B cell (primary cell): ENCODE data around the gene GPBP1. TPM values are rescaled to one million over a fixed set of nuclear protein-coding genes. Genes with fewer than 3 reads are reported as not detected.

Experiments used
- ATAC-seq: fragments of 200-7000 bp; cut with Tn5 transposase; one replicate; pipeline ENCODE4 v1.10.0; 2021; ENCODE audit warnings: low read depth, mild to moderate bottlenecking, moderate number of reproducible peaks, moderate library complexity
- CTCF ChIA-PET: fragments of 350-600 bp; sonication (Branson Sonifier 250); formaldehyde crosslinking; loops from one replicate; lab custom pipeline; 2021; ENCODE audit warnings: antibody characterized with exemption, inconsistent platforms; lab: Charles Lee
- POLR2A ChIA-PET: fragments of 350-600 bp; sonication (Branson Sonifier 250); formaldehyde crosslinking; loops from one replicate; lab custom pipeline; 2021; ENCODE audit warnings: antibody characterized with exemption; lab: Charles Lee
- DNase-seq: peaks from one replicate; pipeline ENCODE4 v3.0.0; 2013
- H2AFZ ChIP-seq: 2 replicates; pipeline ENCODE4 v1.6.1; 2012; ENCODE audit warnings: mild to moderate bottlenecking, low read depth, low read length; ENCODE audit not compliant: insufficient read depth, poor library complexity, severe bottlenecking
- H3K27ac ChIP-seq, 2 donors: 1 replicate in 1 of 2; 2 replicates in 1 of 2; pipeline ENCODE4 v1.5.1; 2012 to 2013; ENCODE audit warnings: low read length in 2 of 2, mild to moderate bottlenecking in 2 of 2, moderate library complexity in 1 of 2
- H3K27me3 ChIP-seq, 4 experiments: fragments of 200-600 bp in 1 of 4; sonication (generic) in 1 of 4; replicated peaks in 1 of 4; 1 replicate in 2 of 4; 2 replicates in 2 of 4; pipeline versions ENCODE4 v1.6.1 to v1.7.0; 2013 to 2016; ENCODE audit warnings: low read length in 3 of 4, mild to moderate bottlenecking in 2 of 4, mixed read lengths in 1 of 4, moderate library complexity in 1 of 4; ENCODE audit not compliant: insufficient read depth in 4 of 4, control insufficient read depth in 3 of 4; ENCODE audit errors: control extremely low read depth in 1 of 4
- H3K36me3 ChIP-seq, 2 experiments: replicated peaks in 1 of 2; 1 replicate in 1 of 2; 2 replicates in 1 of 2; pipeline versions ENCODE4 v1.6.1 to v1.7.1; 2013; ENCODE audit warnings: low read length in 1 of 2; ENCODE audit not compliant: insufficient read depth in 2 of 2, control insufficient read depth in 1 of 2; ENCODE audit errors: control extremely low read depth in 1 of 2, extremely low read depth in 1 of 2
- H3K4me1 ChIP-seq, 2 donors: fragments of 200-600 bp in 1 of 2; sonication (generic) in 1 of 2; 1 replicate in 1 of 2; 2 replicates in 1 of 2; pipeline versions ENCODE4 v1.5.1 to v1.6.1; 2013 to 2017; ENCODE audit warnings: low read length in 2 of 2; ENCODE audit not compliant: control insufficient read depth in 2 of 2, insufficient read depth in 2 of 2
- H3K4me2 ChIP-seq: replicated peaks from 2 replicates; pipeline ENCODE3; 2012; ENCODE audit warnings: mild to moderate bottlenecking, low read depth, low read length; ENCODE audit not compliant: poor library complexity, severe bottlenecking
- H3K4me3 ChIP-seq, 5 experiments: fragments of 200-600 bp in 1 of 5; sonication (generic) in 1 of 5; 1 replicate in 3 of 5; 2 replicates in 2 of 5; pipeline versions ENCODE4 v1.5.1 to v1.7.0; 2011 to 2016; ENCODE audit warnings: low read length in 4 of 5, mild to moderate bottlenecking in 4 of 5, low read depth in 2 of 5, control low read depth in 1 of 5, moderate library complexity in 1 of 5; ENCODE audit not compliant: insufficient read depth in 1 of 5; ENCODE audit errors: control extremely low read depth in 1 of 5, extremely low read depth in 1 of 5
- H3K79me2 ChIP-seq: fragments of 200-600 bp; sonication (generic); one replicate; pipeline ENCODE4 v1.6.0; 2016; ENCODE audit warnings: low read length; ENCODE audit not compliant: control insufficient read depth, insufficient read depth
- H3K9ac ChIP-seq: fragments of 200-600 bp; sonication (generic); 2 replicates; pipeline ENCODE4 v1.6.1; 2017; ENCODE audit warnings: mild to moderate bottlenecking, low read length, moderate library complexity
- H3K9me3 ChIP-seq, 3 donors: one replicate each; pipeline versions ENCODE4 v1.6.1 to v1.7.1; 2013; ENCODE audit warnings: low read length in 2 of 3; ENCODE audit not compliant: control insufficient read depth in 2 of 3, insufficient read depth in 1 of 3; ENCODE audit errors: control extremely low read depth in 1 of 3
- H4K20me1 ChIP-seq: 2 replicates; pipeline ENCODE4 v1.6.0; 2012; ENCODE audit warnings: mild to moderate bottlenecking, low read length; ENCODE audit not compliant: insufficient read depth, control insufficient read depth, poor library complexity, severe bottlenecking
- H3K27ac Mint-ChIP-seq: one replicate; pipeline ENCODE4 v1.8.0; 2021; ENCODE audit warnings: mixed read lengths
- H3K27me3 Mint-ChIP-seq: one replicate; pipeline ENCODE4 v1.8.0; 2021; ENCODE audit warnings: mixed read lengths
- H3K4me1 Mint-ChIP-seq: one replicate; pipeline ENCODE4 v1.8.0; 2021; ENCODE audit warnings: mixed read lengths
- H3K4me3 Mint-ChIP-seq: one replicate; pipeline ENCODE4 v1.8.0; 2021; ENCODE audit warnings: mixed read lengths
- H3K9me3 Mint-ChIP-seq: one replicate; pipeline ENCODE4 v1.8.0; 2022; ENCODE audit warnings: mixed read lengths; ENCODE audit not compliant: insufficient read depth
- CTCF ChIP-seq: fragments of 200-600 bp; IDR thresholded peaks from one replicate; pipeline ENCODE4 v1.8.0; 2022; ENCODE audit warnings: antibody characterized with exemption, mild to moderate bottlenecking
- EZH2 ChIP-seq: IDR thresholded peaks from 2 replicates; pipeline ENCODE4 v1.6.1; 2012; ENCODE audit warnings: borderline replicate concordance, low read depth, mild to moderate bottlenecking, moderate library complexity, low read length; ENCODE audit not compliant: insufficient read depth, poor library complexity, severe bottlenecking
- WGBS: methylation state at CpG from one replicate; pipeline ENCODE4 v1.1.5; 2013; ENCODE audit warnings: missing lambda C conversion rate; ENCODE audit not compliant: insufficient coverage; 5-methylcytosine and 5-hydroxymethylcytosine counted together
- intact Hi-C: fragments of 100-400 bp; cut with micrococcal nuclease; formaldehyde crosslinking; loops from one replicate; pipeline ENCODE4 v1.10.0; 2022
- polyA plus RNA-seq: library from polyadenylated mRNA; depleted of rRNA; stranded (reverse); fragments of >200 nt; gene quantifications from 2 replicates; pipeline ENCODE4 v1.2.3, GENCODE V29; 2012
- total RNA-seq, 2 donors: library from RNA; stranded (reverse); fragments of 120-200 nt in 1 of 2; gene quantifications; 1 replicate in 1 of 2; 2 replicates in 1 of 2; pipeline versions ENCODE4 v1.2.3 to v1.2.4, GENCODE V29; 2013 to 2022

Gene GPBP1
- total and polyA plus RNA-seq, 2 donors (not counting 1 experiment from before 2014, with no cell fraction given): 30.9 to 152 TPM

GRCh38 chr5:57262541-57262940 lies 88.7 kb downstream of the GPBP1 start:
- peaks cover 21 to 56% of the 10 kb centered on the region in 2 experiments for H3K36me3 ChIP-seq
- no peak overlapping the region for H3K27ac Mint-ChIP-seq
- H3K9me3 ChIP-seq: no peaks in the 10 kb centered on the region
- no peaks in the 10 kb centered on the region for H3K4me1 Mint-ChIP-seq
- no peak overlapping the region for H3K4me3 Mint-ChIP-seq
- H3K79me2 ChIP-seq: no peaks in the 10 kb centered on the region
- TF ChIP-seq EZH2 (no peak), CTCF (no peak)
- no CpG with 5 or more reads among the region's 3 CpGs for WGBS
- intact Hi-C loops: no loop called here
- peaks cover 14% of the 10 kb centered on the region for H4K20me1 ChIP-seq
- no peak overlapping the region for H3K4me3 ChIP-seq
- H2AFZ ChIP-seq: no peak overlapping the region
- no peaks in the 10 kb centered on the region for H3K27me3 ChIP-seq
- H3K9ac ChIP-seq: no peak overlapping the region
- CTCF ChIA-PET: no interaction called here
- ATAC-seq (no peak), DNase-seq (no peak)
- H3K27me3 Mint-ChIP-seq: no peaks in the 10 kb centered on the region
- no peak overlapping the region for H3K27ac ChIP-seq
- no peaks in the 10 kb centered on the region for H3K4me1 ChIP-seq
- H3K9me3 Mint-ChIP-seq: no peaks in the 10 kb centered on the region
- H3K4me2 ChIP-seq: no peak overlapping the region
- POLR2A ChIA-PET: interaction anchor here (0.9 kb wide), 1 partner anchor 364 kb away, joined by 9 read pairs; no protein-coding TSS in a partner anchor

- no peaks in the 10 kb centered on the region for H3K79me2 ChIP-seq
- H3K9me3 Mint-ChIP-seq: no peaks in the 10 kb centered on the region
- no peak overlapping the region for H3K9ac ChIP-seq
- no peaks in the 10 kb centered on the region for H4K20me1 ChIP-seq
- peaks cover 5 to 11% of the 10 kb centered on the region in 2 experiments for H3K36me3 ChIP-seq
- no peaks in the 10 kb centered on the region for H3K9me3 ChIP-seq
- no peak overlapping the region for H3K4me3 Mint-ChIP-seq
- no peak overlapping the region for H3K4me2 ChIP-seq
- POLR2A ChIA-PET: no interaction called here
- no peak overlapping the region for H3K27ac Mint-ChIP-seq
- no CpG with 5 or more reads among the region's 2 CpGs for WGBS
- H3K4me1 Mint-ChIP-seq: no peaks in the 10 kb centered on the region
- H3K4me3 ChIP-seq: no peak overlapping the region
- H3K4me1 ChIP-seq: no peaks in the 10 kb centered on the region
- no peak for TF ChIP-seq EZH2
- TF ChIP-seq CTCF: no peak
- no peaks in the 10 kb centered on the region for H3K27me3 Mint-ChIP-seq
- no peak for ATAC-seq
- H3K27me3 ChIP-seq: no peaks in the 10 kb centered on the region
- no peak overlapping the region for H3K27ac ChIP-seq
- CTCF ChIA-PET: interaction anchor here (0.6 kb wide), 1 partner anchor 367 kb away, joined by 4 read pairs; no protein-coding TSS in a partner anchor
- intact Hi-C loops: no loop called here
- DNase-seq: no peak
- no peak overlapping the region for H2AFZ ChIP-seq
These were observed 93.9 kb downstream of the GPBP1 start for GRCh38 chr5:57267805-57268204.
